Measurements from ENCODE around the gene TUBB6.

DNA sequence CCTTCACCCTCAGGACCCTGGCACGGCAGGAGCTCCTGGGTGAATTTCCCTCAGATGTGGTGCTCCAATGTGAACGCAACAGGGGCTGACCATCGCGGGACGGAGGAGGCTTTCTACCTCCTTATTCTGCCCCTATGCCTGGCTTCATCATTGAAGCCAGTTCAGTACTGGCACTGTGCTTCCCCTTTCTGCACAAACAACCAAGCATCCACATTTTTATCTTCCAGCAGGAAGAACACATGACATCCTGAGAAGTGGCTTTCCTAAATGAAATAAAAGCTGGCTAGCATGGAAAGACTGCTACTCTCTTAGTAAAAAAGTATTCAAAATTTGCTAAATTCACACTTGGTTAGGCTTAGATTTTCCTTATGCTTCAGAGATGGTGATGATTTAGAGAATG is 44.1 kb downstream of the TUBB6 start:
- TF ChIP-seq HDGF (IDR thresholded peaks at IDR 0.05; ENCODE audit: borderline replicate concordance) (no peak), FOXK2 (IDR thresholded peaks at IDR 0.05) (no peak), FOXA1 (IDR thresholded peaks at IDR 0.05) (no peak), ELF4 (IDR thresholded peaks at IDR 0.05) (no peak), TARDBP (IDR thresholded peaks at IDR 0.05) (no peak), SUZ12 (IDR thresholded peaks at IDR 0.05) (no peak), NFRKB (IDR thresholded peaks at IDR 0.05) (no peak)

Measured in HEK293T (cell line).